Hepatocyte (in vitro differentiated cells): ENCODE data around the gene DLEC1. TPM values are rescaled to one million over a fixed set of nuclear protein-coding genes. Genes with fewer than 3 reads are reported as not detected.

Experiments
- DNase-seq: peaks from one replicate; pipeline ENCODE4 v3.0.0-alpha.2; 2016; ENCODE audit warnings: low spot score
- H2AFZ ChIP-seq: fragments of 200-600 bp; sonication (generic); 2 replicates; pipeline ENCODE4 v1.6.0; 2016; ENCODE audit warnings: antibody characterized with exemption, mild to moderate bottlenecking
- H3K27ac ChIP-seq: fragments of 200-600 bp; sonication (generic); 2 replicates; pipeline ENCODE4 v1.5.1; 2016; ENCODE audit warnings: mild to moderate bottlenecking
- H3K27me3 ChIP-seq: fragments of 200-600 bp; sonication (generic); 2 replicates; pipeline ENCODE4 v1.6.1; 2016
- H3K36me3 ChIP-seq: fragments of 200-600 bp; sonication (generic); replicated peaks from 2 replicates; pipeline ENCODE4 v1.5.1; 2016; ENCODE audit warnings: low read depth; ENCODE audit not compliant: insufficient read depth
- H3K4me1 ChIP-seq: fragments of 200-600 bp; sonication (generic); 2 replicates; pipeline ENCODE4 v1.5.1; 2016; ENCODE audit warnings: mild to moderate bottlenecking, moderate library complexity; ENCODE audit not compliant: insufficient read depth
- H3K4me2 ChIP-seq: fragments of 200-600 bp; sonication (generic); 2 replicates; pipeline ENCODE4 v1.6.0; 2016
- H3K4me3 ChIP-seq: fragments of 200-600 bp; sonication (generic); 2 replicates; pipeline ENCODE4 v1.5.1; 2016; ENCODE audit warnings: mild to moderate bottlenecking
- H3K79me2 ChIP-seq: fragments of 200-600 bp; sonication (generic); 2 replicates; pipeline ENCODE4 v1.6.0; 2017; ENCODE audit warnings: mild to moderate bottlenecking
- H3K9me2 ChIP-seq: fragments of 200-600 bp; sonication (generic); replicated peaks from 2 replicates; pipeline ENCODE4 v1.6.0; 2017; ENCODE audit warnings: mild to moderate bottlenecking; ENCODE audit not compliant: insufficient read depth
- H3K9me3 ChIP-seq: fragments of 200-600 bp; sonication (generic); 2 replicates; pipeline ENCODE4 v1.5.1; 2016; ENCODE audit warnings: low read depth, mild to moderate bottlenecking
- H4K20me1 ChIP-seq: fragments of 200-600 bp; sonication (generic); 2 replicates; pipeline ENCODE4 v1.6.0; 2016; ENCODE audit warnings: mild to moderate bottlenecking; ENCODE audit not compliant: insufficient read depth, poor library complexity, severe bottlenecking
- EZH2 ChIP-seq: fragments of 200-600 bp; sonication (generic); IDR thresholded peaks from 2 replicates; pipeline ENCODE4 v1.6.1; 2016; ENCODE audit warnings: antibody characterized with exemption, mild to moderate bottlenecking, borderline replicate concordance
- EZH2phosphoT487 ChIP-seq: fragments of 200-600 bp; sonication (generic); IDR thresholded peaks from one replicate; pipeline ENCODE4 v1.6.1; 2018; ENCODE audit warnings: antibody characterized with exemption, mild to moderate bottlenecking, low read depth, moderate library complexity; ENCODE audit not compliant: unreplicated experiment, severe bottlenecking
- WGBS: methylation state at CpG from one replicate; pipeline ENCODE4 v1.1.6; 2016; ENCODE audit warnings: low lambda C conversion rate; ENCODE audit errors: missing lambda C conversion rate; 5-methylcytosine and 5-hydroxymethylcytosine counted together
- polyA plus RNA-seq: library from polyadenylated mRNA; unstranded; fragments of >200 nt; fragmentation: Nextera tagmentation; extraction: Ambion mirVana; gene quantifications from 2 replicates; pipeline ENCODE4 v1.2.1, GENCODE V29; 2016
- total RNA-seq: library from RNA; depleted of rRNA; stranded (reverse); fragments of >200 nt; gene quantifications from 2 replicates; pipeline ENCODE4 v1.2.3, GENCODE V29; 2014
- TF ChIP-seq, protein P1 (sequence below): fragments of 200-600 bp; sonication (generic); IDR thresholded peaks from 2 replicates; pipeline ENCODE4 v1.5.1; 2016; ENCODE audit warnings: antibody characterized with exemption, mild to moderate bottlenecking; ENCODE audit not compliant: poor library complexity

Gene DLEC1
- total and polyA plus RNA-seq, 2 experiments from 2014 or later: 0.23 to 1.5 TPM

DNA sequence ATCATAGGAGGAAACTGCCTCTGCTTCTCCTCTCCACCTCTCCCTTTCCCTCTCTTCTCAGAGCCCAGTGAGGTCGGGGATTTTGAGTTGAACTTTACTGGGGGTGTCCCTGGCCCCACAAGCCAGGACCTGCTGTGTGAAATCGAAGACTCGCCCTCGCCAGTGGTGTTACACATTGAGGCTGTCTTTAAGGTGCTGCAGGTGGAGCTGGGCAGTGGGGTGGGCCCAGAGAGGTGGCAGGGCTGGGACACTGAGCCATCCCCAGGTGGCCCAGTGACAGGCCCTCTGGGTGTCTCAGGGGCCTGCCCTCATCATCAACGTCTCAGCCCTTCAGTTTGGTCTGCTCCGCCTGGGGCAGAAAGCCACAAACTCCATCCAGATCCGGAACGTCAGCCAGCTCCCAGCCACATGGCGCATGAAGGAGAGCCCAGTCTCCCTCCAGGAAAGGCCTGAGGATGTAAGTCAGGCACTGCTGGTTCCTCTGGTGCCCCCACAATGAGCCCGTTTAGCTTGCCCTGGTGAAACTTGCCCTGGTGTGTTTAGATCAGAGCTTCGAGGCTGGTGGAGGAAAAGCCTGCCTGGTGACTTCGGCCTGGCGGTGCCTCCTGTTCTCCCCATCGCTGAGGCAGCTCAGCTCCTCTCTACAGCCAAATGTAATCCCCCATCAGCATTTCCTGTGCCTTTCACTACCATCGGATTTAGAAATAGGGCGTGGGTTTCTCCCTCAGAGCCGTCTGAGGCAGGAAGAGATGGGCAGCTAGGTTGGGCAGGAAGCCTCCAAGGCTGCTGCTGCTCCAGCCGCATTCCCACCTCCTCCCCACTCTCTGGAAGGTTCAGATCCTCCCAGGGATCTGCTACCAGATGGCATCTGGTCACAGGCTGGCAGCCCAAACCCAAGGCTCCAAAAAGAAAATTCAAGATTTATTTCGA, 58.7 kb downstream of the DLEC1 start:
- H3K79me2 ChIP-seq: no peaks in the 10 kb centered on the region
- no peaks in the 10 kb centered on the region for H3K9me3 ChIP-seq
- WGBS: 81% methylated on average over 19 of the region's 19 CpGs
- no peak for TF ChIP-seq EZH2phosphoT487
- TF ChIP-seq, protein P1, sequence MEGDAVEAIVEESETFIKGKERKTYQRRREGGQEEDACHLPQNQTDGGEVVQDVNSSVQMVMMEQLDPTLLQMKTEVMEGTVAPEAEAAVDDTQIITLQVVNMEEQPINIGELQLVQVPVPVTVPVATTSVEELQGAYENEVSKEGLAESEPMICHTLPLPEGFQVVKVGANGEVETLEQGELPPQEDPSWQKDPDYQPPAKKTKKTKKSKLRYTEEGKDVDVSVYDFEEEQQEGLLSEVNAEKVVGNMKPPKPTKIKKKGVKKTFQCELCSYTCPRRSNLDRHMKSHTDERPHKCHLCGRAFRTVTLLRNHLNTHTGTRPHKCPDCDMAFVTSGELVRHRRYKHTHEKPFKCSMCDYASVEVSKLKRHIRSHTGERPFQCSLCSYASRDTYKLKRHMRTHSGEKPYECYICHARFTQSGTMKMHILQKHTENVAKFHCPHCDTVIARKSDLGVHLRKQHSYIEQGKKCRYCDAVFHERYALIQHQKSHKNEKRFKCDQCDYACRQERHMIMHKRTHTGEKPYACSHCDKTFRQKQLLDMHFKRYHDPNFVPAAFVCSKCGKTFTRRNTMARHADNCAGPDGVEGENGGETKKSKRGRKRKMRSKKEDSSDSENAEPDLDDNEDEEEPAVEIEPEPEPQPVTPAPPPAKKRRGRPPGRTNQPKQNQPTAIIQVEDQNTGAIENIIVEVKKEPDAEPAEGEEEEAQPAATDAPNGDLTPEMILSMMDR: no peak
- no peak for TF ChIP-seq EZH2
- H3K4me3 ChIP-seq: no peak overlapping the region
- H3K4me2 ChIP-seq: no peak overlapping the region
- H3K36me3 ChIP-seq: no peaks in the 10 kb centered on the region
- H2AFZ ChIP-seq: no peak overlapping the region
- no peak overlapping the region for H3K27ac ChIP-seq
- H4K20me1 ChIP-seq: no peaks in the 10 kb centered on the region
- H3K9me2 ChIP-seq: no peaks in the 10 kb centered on the region
- DNase-seq: no peak
- H3K4me1 ChIP-seq: no peaks in the 10 kb centered on the region
- H3K27me3 ChIP-seq: no peaks in the 10 kb centered on the region

DNA sequence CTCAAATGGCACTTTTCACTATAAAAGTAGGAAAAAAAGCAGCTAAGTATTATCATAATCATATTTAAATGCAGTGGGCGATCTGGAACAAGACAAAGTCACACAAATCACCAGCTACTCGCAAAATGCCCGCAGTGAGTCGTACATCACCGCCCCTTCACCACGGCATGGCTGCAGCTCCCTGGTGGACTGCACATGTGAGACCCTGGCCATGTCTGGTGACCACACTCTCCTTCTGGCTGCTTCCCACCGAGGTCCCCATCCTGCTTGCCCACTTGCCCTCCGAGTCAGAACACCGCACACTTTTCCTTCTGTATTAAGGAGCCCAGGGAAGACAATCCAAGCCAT, 59.3 kb downstream of the DLEC1 start:
- no peak for DNase-seq
- Histone ChIP-seq H3K36me3 (no peaks in the 10 kb centered on the region), H2AFZ (no peak overlapping the region), H4K20me1 (no peaks in the 10 kb centered on the region), H3K4me2 (no peak overlapping the region), H3K79me2 (no peaks in the 10 kb centered on the region), H3K9me2 (no peaks in the 10 kb centered on the region), H3K27me3 (no peaks in the 10 kb centered on the region), H3K4me1 (no peaks in the 10 kb centered on the region), H3K27ac (no peak overlapping the region), H3K4me3 (no peak overlapping the region), H3K9me3 (no peaks in the 10 kb centered on the region)
- TF ChIP-seq EZH2phosphoT487 (no peak), EZH2 (no peak)
- TF ChIP-seq, protein P1: no peak
- WGBS: 95% methylated on average over 9 of the region's 9 CpGs

DNA sequence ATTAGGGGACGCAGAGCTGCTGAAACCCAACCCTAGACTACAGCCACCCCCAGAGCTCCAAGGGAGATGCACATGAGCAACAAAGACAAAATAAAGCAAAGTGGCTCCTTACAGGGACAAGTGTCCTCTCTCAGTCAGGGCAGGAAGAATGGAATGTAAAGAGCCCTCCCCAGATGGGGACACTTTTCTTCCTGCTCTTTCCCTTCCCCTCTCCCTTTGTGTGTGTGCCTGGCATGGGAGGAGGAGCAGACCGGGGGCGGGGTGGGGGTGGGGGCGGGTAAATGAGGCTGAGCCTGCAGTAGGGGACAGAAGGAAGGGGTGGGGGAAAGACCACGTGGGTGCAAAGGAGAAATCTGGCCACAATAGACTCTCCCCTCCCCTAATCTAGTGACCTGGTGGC, 60.5 kb downstream of the DLEC1 start:
- TF ChIP-seq EZH2phosphoT487 (no peak), EZH2 (no peak)
- TF ChIP-seq, protein P1: no peak
- no peaks in the 10 kb centered on the region for H4K20me1 ChIP-seq
- no peak overlapping the region for H2AFZ ChIP-seq
- no peak overlapping the region for H3K4me3 ChIP-seq
- H3K4me1 ChIP-seq: no peaks in the 10 kb centered on the region
- no peaks in the 10 kb centered on the region for H3K79me2 ChIP-seq
- no peaks in the 10 kb centered on the region for H3K27me3 ChIP-seq
- 16% methylated on average over 5 of the region's 5 CpGs for WGBS
- no peaks in the 10 kb centered on the region for H3K9me3 ChIP-seq
- no peak overlapping the region for H3K4me2 ChIP-seq
- no peaks in the 10 kb centered on the region for H3K9me2 ChIP-seq
- H3K27ac ChIP-seq: no peak overlapping the region
- DNase-seq: no peak
- H3K36me3 ChIP-seq: no peaks in the 10 kb centered on the region
